GM21825 (cell line): ENCODE data around the gene PCDHB3.
"Not testable (repeated sequence)": the region's sequence is repeated elsewhere in the genome, so short reads cannot be mapped to it uniquely, and the experiment has no call there.

Source experiments
- ATAC-seq: cut with Tn5 transposase; IDR thresholded peaks from one replicate; pipeline ENCODE4 v1.9.1; 2021; ENCODE audit warnings: mild to moderate bottlenecking, moderate library complexity; ENCODE audit not compliant: unreplicated experiment

The PCDHB3 gene

GRCh38 chr5:141135718-141136266 lies 35.5 kb downstream of the PCDHB3 start:
- no peak for ATAC-seq

- ATAC-seq: not testable (repeated sequence)
Observed at GRCh38 chr5:141137346-141137745, 37.1 kb downstream of the PCDHB3 start.

GRCh38 chr5:141149812-141150211 lies 49.5 kb downstream of the PCDHB3 start, which contains the start of gene PCDHB6:
PCDHB6 (plus strand) TSS chr5:141150057; CDS start chr5:141150258, 201 bp downstream.
- no peak for ATAC-seq

DNA sequence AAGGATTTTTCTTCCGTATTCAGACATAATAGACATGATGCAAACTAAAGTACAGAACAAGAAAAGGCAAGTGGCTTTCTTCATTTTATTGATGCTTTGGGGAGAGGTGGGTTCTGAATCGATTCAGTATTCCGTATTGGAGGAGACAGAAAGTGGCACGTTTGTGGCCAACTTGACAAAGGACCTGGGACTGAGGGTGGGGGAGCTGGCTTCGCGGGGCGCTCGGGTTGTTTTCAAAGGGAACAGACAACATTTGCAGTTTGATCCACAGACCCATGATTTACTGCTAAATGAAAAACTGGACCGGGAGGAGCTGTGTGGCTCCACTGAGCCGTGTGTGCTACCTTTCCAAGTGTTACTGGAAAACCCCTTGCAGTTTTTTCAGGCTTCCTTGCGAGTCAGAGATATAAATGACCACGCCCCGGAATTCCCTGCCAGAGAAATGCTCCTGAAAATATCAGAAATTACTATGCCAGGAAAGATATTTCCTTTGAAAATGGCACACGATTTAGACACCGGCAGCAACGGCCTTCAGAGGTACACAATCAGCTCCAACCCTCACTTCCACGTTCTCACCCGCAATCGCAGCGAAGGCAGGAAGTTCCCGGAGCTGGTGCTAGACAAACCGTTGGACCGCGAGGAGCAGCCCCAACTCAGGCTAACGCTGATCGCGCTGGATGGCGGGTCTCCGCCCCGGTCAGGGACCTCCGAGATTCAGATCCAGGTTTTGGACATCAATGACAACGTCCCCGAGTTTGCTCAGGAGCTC lies 50.1 kb downstream of the PCDHB3 start:
- ATAC-seq: no peak

- ATAC-seq: no peak
Observed at GRCh38 chr5:141150993-141151325, 50.7 kb downstream of the PCDHB3 start.

- not testable (repeated sequence) for ATAC-seq
Observed at GRCh38 chr5:141151632-141152031, 51.4 kb downstream of the PCDHB3 start.

DNA sequence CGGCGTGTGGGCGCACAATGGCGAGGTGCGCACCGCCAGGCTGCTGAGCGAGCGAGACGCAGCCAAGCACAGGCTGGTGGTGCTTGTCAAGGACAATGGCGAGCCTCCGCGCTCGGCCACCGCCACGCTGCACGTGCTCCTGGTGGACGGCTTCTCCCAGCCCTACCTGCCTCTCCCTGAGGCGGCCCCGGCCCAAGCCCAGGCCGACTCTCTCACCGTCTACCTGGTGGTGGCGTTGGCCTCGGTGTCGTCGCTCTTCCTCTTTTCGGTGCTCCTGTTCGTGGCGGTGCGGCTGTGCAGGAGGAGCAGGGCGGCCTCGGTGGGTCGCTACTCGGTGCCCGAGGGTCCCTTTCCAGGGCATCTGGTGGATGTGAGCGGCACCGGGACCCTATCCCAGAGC lies 51.8 kb downstream of the PCDHB3 start:
- ATAC-seq: not testable (repeated sequence)
